GM12891 (cell line): ENCODE results near the gene CD81.

Experiments used
- DNase-seq: peaks from one replicate; pipeline ENCODE4 v3.0.0; 2011; ENCODE audit warnings: low spot score; ENCODE audit not compliant: insufficient read length
- FAIRE-seq: peaks from 2 replicates; lab custom pipeline; 2011; peaks lifted over from hg19 to GRCh38; lab: Jason Lieb, UNC
- PAX5 ChIP-seq: IDR thresholded peaks from 2 replicates; pipeline ENCODE4 v1.6.1; 2011; ENCODE audit warnings: low read length, moderate library complexity, mild to moderate bottlenecking; ENCODE audit not compliant: insufficient read depth, severe bottlenecking
- POLR2A ChIP-seq: IDR thresholded peaks from 2 replicates; pipeline ENCODE4 v1.6.1; 2011; ENCODE audit warnings: low read depth, low read length, control low read depth
- POLR2AphosphoS5 ChIP-seq: IDR thresholded peaks from 2 replicates; pipeline ENCODE4 v1.6.1; 2011; ENCODE audit warnings: low read depth, low read length, control low read depth
- POU2F2 ChIP-seq: IDR thresholded peaks from 2 replicates; pipeline ENCODE4 v1.6.1; 2011; ENCODE audit warnings: low read depth, mild to moderate bottlenecking, control low read depth, low read length, moderate library complexity
- SPI1 ChIP-seq: IDR thresholded peaks from 2 replicates; pipeline ENCODE4 v1.6.1; 2011; ENCODE audit warnings: low read depth, low read length, control low read depth
- TAF1 ChIP-seq: IDR thresholded peaks from 2 replicates; pipeline ENCODE4 v1.6.1; 2011; ENCODE audit warnings: low read depth, low read length, control low read depth

Gene CD81

DNA sequence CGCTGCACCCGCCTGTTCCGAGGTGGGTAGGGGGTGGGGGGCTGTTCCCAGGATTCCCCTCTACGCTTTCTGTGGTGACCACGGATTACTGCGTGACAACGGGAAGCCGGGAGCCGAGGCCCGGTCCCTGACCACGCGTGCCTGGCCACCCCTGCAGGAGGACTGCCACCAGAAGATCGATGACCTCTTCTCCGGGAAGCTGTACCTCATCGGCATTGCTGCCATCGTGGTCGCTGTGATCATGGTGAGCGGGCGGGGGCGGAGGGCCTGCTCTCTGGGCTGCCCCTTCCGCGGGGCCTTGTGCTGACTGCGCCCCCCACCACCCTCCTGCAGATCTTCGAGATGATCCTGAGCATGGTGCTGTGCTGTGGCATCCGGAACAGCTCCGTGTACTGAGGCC is 19.4 kb downstream of the CD81 start:
- no peak for TF ChIP-seq TAF1
- TF ChIP-seq POU2F2: no peak
- no peak for TF ChIP-seq PAX5
- no peak for TF ChIP-seq POLR2AphosphoS5
- no peak for TF ChIP-seq SPI1
- TF ChIP-seq POLR2A: no peak
- no peak for FAIRE-seq
- DNase-seq: no peak

DNA sequence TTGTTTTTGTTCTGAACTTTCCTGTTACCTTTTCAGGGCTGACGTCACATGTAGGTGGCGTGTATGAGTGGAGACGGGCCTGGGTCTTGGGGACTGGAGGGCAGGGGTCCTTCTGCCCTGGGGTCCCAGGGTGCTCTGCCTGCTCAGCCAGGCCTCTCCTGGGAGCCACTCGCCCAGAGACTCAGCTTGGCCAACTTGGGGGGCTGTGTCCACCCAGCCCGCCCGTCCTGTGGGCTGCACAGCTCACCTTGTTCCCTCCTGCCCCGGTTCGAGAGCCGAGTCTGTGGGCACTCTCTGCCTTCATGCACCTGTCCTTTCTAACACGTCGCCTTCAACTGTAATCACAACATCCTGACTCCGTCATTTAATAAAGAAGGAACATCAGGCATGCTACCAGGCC is 19.9 kb downstream of the CD81 start:
- DNase-seq (no peak), FAIRE-seq (no peak)
- TF ChIP-seq SPI1 (no peak), TAF1 (no peak), POLR2A (no peak), POU2F2 (no peak), POLR2AphosphoS5 (no peak), PAX5 (no peak)

DNA sequence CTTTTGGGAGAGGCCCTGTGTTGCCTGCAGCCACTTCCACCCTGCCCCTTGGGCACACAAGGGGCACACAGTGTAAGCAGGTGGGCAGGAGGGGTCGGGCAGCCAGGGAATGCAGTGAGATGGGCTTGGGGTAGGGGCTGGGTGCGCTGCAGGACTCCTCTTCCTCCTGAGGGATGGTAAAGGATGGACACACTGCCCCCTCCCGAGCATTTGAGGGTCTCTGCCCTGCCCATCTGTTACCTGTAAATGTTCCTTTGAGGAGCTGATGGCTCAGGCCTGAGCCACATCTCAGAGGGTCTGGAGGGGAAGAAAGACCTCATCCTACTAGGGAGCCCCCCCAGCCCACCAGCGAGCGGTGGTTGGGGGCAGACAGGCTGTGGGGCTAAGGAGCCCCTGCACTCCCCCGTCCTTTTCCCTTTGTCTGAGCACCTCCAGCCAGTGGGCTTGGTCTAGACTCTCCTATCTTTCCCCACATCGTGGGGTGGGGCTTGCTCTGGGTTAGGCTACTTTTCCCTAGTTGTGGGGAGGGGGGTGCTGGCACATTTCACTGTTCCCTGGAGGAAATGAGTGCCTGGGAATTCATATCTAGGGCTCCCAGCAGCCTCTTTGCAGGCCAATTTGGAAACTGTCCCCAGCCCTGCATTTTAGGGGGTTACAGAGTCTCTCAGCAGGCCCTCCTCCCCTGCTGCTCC is 21.7 kb downstream of the CD81 start:
- TF ChIP-seq SPI1 (no peak), POU2F2 (no peak), POLR2A (0 out of 2 replicates have a peak, but pooled peaks have one; percentile 35), PAX5 (no peak), TAF1 (no peak), POLR2AphosphoS5 (no peak)
- no peak for FAIRE-seq
- no peak for DNase-seq

DNA sequence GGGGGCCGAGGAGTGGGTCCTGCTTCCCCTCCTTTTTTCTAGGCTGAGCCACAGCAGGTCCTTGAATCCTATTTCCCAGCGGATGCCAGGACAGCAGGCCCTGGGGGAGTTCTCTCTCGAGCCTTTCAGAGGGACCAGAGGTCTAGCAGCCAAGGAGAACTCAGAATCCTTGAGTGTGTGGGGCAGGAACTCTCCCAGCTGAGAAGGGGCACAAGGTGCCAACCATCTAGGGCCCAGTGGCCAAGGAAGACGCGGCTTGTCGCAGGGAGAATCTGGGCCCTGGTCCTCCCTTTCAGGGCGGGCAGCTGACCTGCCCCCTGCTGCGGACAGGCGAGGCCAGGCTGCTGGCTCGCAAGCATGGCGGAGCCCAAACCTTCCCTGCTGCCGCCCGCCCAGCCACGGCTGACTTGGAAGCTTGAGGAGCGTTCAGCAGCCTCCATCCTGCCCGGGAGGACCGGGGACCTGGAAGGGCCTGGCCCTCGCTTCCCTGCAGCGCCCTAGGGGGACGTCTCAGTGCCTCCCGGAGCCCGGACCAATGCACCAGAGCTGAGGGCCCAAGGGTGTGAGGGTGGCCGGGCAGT is 22.5 kb downstream of the CD81 start:
- FAIRE-seq (no peak), DNase-seq (no peak)
- no peak for TF ChIP-seq POLR2A

DNA sequence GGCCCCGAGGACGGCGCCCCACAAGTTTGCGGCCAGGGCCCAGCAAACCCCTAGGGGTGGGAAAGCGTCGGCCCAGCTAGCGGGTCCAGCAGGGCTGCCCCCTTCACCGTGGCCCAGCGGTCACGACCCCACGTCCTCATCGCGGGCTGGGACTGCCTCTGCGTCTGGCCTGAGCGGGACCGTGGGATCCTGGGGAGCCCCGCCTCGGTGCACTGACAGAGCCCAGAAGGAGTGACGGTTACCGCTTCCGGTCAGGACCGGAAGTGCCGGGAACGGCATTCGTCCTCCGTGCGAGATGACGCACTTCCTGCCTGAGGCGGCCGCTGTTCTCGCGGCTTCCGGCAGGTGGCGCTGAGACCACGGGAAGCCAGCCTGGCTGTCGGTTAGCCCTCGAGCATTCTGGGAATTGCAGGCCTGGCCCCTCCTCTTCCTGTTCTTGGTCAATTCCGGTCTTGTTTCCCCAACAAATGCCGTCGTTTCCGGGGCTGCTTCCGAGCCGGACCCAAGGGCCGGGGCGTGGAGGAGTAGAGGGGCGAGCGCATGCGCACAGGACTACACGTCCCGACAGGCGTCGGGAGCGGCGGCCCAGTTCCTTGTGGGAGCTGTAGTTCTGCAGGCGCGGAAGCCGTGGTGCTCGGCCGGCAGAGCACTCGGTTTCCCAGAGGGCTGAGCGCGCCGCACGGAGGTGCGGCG is 23.1 kb downstream of the CD81 start, which contains the start of gene TSSC4:
Gene TSSC4 (plus strand): TSS at position 682 of the 693 bp plus-strand sequence. CDS start 1,884 bp downstream, outside the sequence.
- DNase-seq (peak; percentile 100), FAIRE-seq (peak; percentile 100)
- TF ChIP-seq POLR2AphosphoS5 (peak; percentile 89; the same call in 1 of the 2 replicates), PAX5 (no peak), SPI1 (peak; percentile 66), POLR2A (peak; percentile 87), TAF1 (peak; percentile 85), POU2F2 (peak; percentile 83; the same call in 1 of the 2 replicates)

DNA sequence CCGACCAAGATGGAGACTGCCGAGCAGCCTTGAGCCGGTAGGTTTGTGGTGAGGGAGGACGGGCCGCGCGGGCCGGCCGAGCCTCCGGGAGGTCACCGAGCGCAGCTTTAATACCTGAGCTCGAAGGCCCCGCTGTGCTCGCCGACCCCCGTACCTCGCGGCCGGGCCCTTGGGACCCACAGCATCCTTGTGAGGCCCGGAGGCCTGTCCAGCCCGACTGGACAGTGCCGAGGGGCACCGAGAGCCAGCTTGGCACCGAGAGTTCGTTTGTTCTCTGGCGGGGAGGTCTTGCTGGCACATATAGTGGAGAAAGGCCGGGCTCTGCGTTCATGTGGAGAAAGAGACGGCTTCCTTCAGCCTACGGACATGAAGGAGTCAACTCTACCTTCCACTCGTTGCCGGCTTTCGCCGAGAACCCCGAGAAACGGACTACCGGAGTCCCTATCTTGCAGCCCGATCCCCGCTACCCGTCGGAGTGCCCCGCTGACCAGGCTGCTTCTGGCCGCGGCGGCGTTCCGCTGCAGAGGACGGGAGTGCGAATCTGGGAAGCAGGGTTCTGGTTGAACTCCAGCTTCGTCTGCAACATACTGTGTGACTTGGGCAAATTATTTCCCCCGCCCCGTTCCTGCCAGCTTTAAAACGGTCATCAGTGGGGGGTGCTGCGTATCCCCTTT is 23.8 kb downstream of the CD81 start:
- FAIRE-seq (peak; percentile 47), DNase-seq (no peak)
- no peak for TF ChIP-seq TAF1
- TF ChIP-seq POU2F2: no peak
- no peak for TF ChIP-seq SPI1
- no peak for TF ChIP-seq PAX5
- TF ChIP-seq POLR2A: no peak
- no peak for TF ChIP-seq POLR2AphosphoS5

DNA sequence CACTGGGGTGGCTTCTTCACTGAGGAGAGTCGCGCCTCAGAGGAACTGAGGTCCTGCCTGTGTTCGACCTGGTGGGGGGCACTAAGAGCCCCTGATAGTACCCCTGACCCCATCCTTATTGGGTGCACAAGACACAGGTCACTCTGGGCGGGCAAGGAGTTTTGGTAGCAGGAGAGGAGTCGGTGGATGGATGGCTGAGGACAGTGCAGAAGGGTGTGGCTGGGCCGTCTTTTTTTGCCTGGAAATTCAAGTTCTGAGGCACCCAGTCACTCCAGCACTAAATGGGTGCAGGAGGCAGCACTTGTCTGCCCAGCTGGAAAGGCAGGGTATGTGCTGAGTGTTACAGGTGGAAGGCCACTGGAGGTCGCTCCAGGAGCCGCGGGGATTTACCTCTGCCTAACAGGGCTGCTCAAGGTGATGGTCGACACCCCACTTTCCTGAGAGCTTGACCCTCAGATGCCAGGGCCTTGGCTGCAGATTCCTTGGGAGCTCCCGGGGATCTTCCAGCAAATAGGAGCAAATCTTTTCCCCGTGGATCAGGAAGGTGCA is 24.4 kb downstream of the CD81 start:
- DNase-seq: no peak
- TF ChIP-seq POU2F2 (no peak), SPI1 (no peak), TAF1 (no peak), POLR2A (no peak), POLR2AphosphoS5 (no peak), PAX5 (no peak)
- no peak for FAIRE-seq

DNA sequence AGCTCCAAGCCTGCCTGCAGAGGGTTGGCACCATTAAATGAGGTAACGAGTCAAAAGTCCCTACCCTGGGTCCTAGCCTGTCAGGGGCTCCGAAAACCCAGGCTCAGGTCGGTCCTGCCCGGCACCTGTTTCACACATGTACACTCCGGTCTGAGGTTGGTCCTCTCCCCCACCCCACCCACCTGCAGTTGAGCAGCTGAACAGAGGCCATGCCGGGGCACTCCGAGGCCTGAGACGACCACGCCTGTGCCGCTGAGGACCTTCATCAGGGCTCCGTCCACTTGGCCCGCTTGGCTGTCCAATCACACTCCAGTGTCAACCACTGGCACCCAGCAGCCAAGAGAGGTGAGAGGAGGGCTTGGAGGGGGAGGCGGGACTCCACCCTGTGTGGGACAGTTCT is 25.0 kb downstream of the CD81 start:
- DNase-seq (no peak), FAIRE-seq (no peak)
- no peak for TF ChIP-seq POLR2AphosphoS5
- TF ChIP-seq TAF1: no peak
- TF ChIP-seq PAX5: no peak

DNA sequence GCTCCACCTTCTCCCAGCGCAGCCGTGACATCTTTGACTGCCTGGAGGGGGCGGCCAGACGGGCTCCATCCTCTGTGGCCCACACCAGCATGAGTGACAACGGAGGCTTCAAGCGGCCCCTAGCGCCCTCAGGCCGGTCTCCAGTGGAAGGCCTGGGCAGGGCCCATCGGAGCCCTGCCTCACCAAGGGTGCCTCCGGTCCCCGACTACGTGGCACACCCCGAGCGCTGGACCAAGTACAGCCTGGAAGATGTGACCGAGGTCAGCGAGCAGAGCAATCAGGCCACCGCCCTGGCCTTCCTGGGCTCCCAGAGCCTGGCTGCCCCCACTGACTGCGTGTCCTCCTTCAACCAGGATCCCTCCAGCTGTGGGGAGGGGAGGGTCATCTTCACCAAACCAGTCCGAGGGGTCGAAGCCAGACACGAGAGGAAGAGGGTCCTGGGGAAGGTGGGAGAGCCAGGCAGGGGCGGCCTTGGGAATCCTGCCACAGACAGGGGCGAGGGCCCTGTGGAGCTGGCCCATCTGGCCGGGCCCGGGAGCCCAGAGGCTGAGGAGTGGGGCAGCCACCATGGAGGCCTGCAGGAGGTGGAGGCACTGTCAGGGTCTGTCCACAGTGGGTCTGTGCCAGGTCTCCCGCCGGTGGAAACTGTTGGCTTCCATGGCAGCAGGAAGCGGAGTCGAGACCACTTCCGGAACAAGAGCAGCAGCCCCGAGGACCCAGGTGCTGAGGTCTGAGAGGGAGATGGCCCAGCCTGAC is 26.0 kb downstream of the CD81 start:
- TF ChIP-seq POU2F2 (no peak), SPI1 (no peak), PAX5 (no peak), POLR2A (no peak), TAF1 (no peak), POLR2AphosphoS5 (no peak)
- no peak for DNase-seq
- no peak for FAIRE-seq
